Activated T-cell treated with anti-CD3 and anti-CD28 coated beads, Interleukin-2, amount 50 U/mL, for 4 hours (primary cell): ENCODE data around the gene TNNT1. TPM values are rescaled to one million over a fixed set of nuclear protein-coding genes. Genes with fewer than 3 reads are reported as not detected.
"Not testable (repeated sequence)": the region's sequence is repeated elsewhere in the genome, so short reads cannot be mapped to it uniquely, and the experiment has no call there.

Experiments used
- ATAC-seq, 2 donors: fragments of 200-7000 bp; cut with Tn5 transposase; one replicate each; pipeline ENCODE4 v1.10.0; 2021
- DNase-seq: peaks from one replicate; pipeline ENCODE4 v3.0.0-alpha.2; 2020
- H3K27me3 Mint-ChIP-seq: one replicate; pipeline ENCODE4 v1.8.0; 2021; ENCODE audit warnings: low read depth, mixed read lengths
- H3K36me3 Mint-ChIP-seq: one replicate; pipeline ENCODE4 v1.8.0; 2022; ENCODE audit warnings: mixed read lengths; ENCODE audit not compliant: insufficient read depth
- H3K4me1 Mint-ChIP-seq: one replicate; pipeline ENCODE4 v1.8.0; 2021; ENCODE audit warnings: low read depth, mixed read lengths
- H3K4me3 Mint-ChIP-seq: one replicate; pipeline ENCODE4 v1.8.0; 2021; ENCODE audit warnings: mild to moderate bottlenecking, moderate library complexity, mixed read lengths
- H3K9me3 Mint-ChIP-seq: one replicate; pipeline ENCODE4 v1.8.0; 2021; ENCODE audit warnings: mixed read lengths
- total RNA-seq, 3 donors: library from RNA; stranded (reverse); gene quantifications; one replicate each; pipeline ENCODE4 v1.2.1, GENCODE V29; 2021

Gene TNNT1
- total RNA-seq, 3 donors from 2014 or later: not detected

- Mint-ChIP-seq H3K36me3 (no peaks in the 10 kb centered on the region), H3K4me3 (peak overlapping the region; percentile 96), H3K27me3 (no peaks in the 10 kb centered on the region), H3K4me1 (peaks cover 29% of the 10 kb centered on the region), H3K9me3 (no peaks in the 10 kb centered on the region)
- ATAC-seq: no peak
- DNase-seq: no peak
These were observed 34.4 kb downstream of the TNNT1 start for GRCh38 chr19:55114566-55115145.

GRCh38 chr19:55113570-55114039 lies 35.4 kb downstream of the TNNT1 start:
- ATAC-seq (no peak), DNase-seq (no peak)
- Mint-ChIP-seq H3K36me3 (no peaks in the 10 kb centered on the region), H3K27me3 (no peaks in the 10 kb centered on the region), H3K4me1 (peaks cover 23% of the 10 kb centered on the region), H3K9me3 (no peaks in the 10 kb centered on the region), H3K4me3 (no peak overlapping the region)

GRCh38 chr19:55112777-55113569 lies 36.0 kb downstream of the TNNT1 start:
- Mint-ChIP-seq H3K36me3 (no peaks in the 10 kb centered on the region), H3K4me3 (no peak overlapping the region), H3K4me1 (peaks cover 19% of the 10 kb centered on the region), H3K9me3 (no peaks in the 10 kb centered on the region), H3K27me3 (no peaks in the 10 kb centered on the region)
- DNase-seq (no peak), ATAC-seq (no peak)

GRCh38 chr19:55112246-55112776 lies 36.7 kb downstream of the TNNT1 start:
- H3K4me1 Mint-ChIP-seq: peaks cover 16% of the 10 kb centered on the region
- no peaks in the 10 kb centered on the region for H3K9me3 Mint-ChIP-seq
- ATAC-seq (no peak), DNase-seq (no peak)
- no peaks in the 10 kb centered on the region for H3K36me3 Mint-ChIP-seq
- H3K4me3 Mint-ChIP-seq: no peak overlapping the region
- H3K27me3 Mint-ChIP-seq: no peaks in the 10 kb centered on the region

- Mint-ChIP-seq H3K36me3 (no peaks in the 10 kb centered on the region), H3K27me3 (no peaks in the 10 kb centered on the region), H3K4me3 (no peak overlapping the region), H3K4me1 (peaks cover 15% of the 10 kb centered on the region), H3K9me3 (no peaks in the 10 kb centered on the region)
- DNase-seq: no peak
- ATAC-seq: no peak
These were observed 37.7 kb downstream of the TNNT1 start for GRCh38 chr19:55111238-55111831.

DNA sequence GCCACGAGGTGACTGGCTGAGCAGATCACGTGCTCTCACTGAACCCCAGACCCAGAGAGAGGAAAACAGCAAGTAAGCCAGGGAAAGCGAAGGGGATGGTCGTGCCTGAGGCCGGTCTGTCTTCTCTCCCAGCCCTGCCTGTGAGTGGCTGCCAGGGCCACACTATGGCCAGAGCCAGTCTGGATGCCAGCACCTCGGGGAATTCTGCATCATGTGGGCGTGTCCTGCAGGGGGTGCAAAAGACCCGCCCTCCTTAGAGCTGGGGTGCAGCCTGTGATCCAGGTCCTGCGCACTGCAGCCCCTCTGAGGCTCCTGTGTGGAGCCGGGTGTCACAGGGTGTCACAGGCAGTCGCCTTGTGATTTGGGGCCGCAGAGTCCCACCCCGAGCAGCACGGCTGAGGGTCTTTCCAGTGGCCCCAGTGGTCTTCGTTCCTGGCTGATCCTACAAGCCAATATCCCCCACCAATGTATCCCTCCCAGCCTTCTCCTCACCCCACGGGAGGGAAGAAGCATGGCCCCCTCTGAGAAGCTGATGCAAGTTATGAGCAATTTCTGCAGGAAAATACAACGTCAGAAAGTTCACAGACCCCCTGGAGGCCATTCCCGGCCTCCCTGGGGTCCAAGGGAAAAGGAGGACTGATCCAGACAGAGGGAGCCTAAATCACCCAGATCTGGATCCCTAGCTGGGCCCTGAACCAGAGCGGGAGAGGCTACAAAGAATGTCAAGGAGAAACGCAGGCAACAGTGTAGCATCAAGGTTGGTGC lies 39.3 kb downstream of the TNNT1 start:
- H3K36me3 Mint-ChIP-seq: no peaks in the 10 kb centered on the region
- ATAC-seq (no peak), DNase-seq (no peak)
- H3K4me3 Mint-ChIP-seq: no peak overlapping the region
- no peaks in the 10 kb centered on the region for H3K27me3 Mint-ChIP-seq
- H3K9me3 Mint-ChIP-seq: no peaks in the 10 kb centered on the region
- H3K4me1 Mint-ChIP-seq: no peaks in the 10 kb centered on the region

- not testable (repeated sequence) for ATAC-seq
These were observed 41.8 kb downstream of the TNNT1 start for GRCh38 chr19:55107252-55107651.

GRCh38 chr19:55106591-55106990 lies 42.4 kb downstream of the TNNT1 start:
- ATAC-seq: no peak
- peaks cover 13% of the 10 kb centered on the region for H3K36me3 Mint-ChIP-seq
- no peaks in the 10 kb centered on the region for H3K4me1 Mint-ChIP-seq
- no peak for DNase-seq
- H3K9me3 Mint-ChIP-seq: no peaks in the 10 kb centered on the region
- no peaks in the 10 kb centered on the region for H3K27me3 Mint-ChIP-seq
- no peak overlapping the region for H3K4me3 Mint-ChIP-seq

More at GRCh38 chr19:55107252-55107651, 41.8 kb downstream of the TNNT1 start:
- not testable (repeated sequence) for H3K27me3 Mint-ChIP-seq, H3K4me1 Mint-ChIP-seq, H3K4me3 Mint-ChIP-seq, H3K36me3 Mint-ChIP-seq, DNase-seq, H3K9me3 Mint-ChIP-seq

DNA sequence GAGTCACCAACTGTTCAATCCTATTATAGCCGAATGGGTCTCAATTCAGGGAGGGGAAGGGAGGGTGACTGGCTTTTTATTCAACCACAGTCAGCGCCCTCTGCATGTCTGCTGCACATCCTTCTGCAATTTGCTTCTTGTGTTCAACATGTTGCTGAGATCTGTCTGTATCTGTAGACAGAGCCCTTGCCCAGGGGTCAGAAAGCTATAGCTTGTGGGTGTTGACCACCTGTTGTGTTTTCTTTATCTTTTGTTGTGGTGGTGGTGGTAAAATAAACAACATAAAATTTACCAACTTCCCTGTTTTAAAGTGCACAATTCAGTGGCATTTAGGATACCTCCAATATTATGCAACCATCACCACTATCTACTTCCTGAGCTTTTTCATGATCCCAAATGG lies 43.8 kb downstream of the TNNT1 start:
- no peak for ATAC-seq
- H3K9me3 Mint-ChIP-seq: no peaks in the 10 kb centered on the region
- no peak for DNase-seq
- H3K4me1 Mint-ChIP-seq: no peaks in the 10 kb centered on the region
- H3K4me3 Mint-ChIP-seq: no peak overlapping the region
- H3K36me3 Mint-ChIP-seq: peaks cover 18% of the 10 kb centered on the region
- no peaks in the 10 kb centered on the region for H3K27me3 Mint-ChIP-seq

GRCh38 chr19:55103190-55103589 lies 45.8 kb downstream of the TNNT1 start:
- Mint-ChIP-seq H3K4me3 (no peak overlapping the region), H3K4me1 (no peaks in the 10 kb centered on the region), H3K9me3 (no peaks in the 10 kb centered on the region), H3K27me3 (no peaks in the 10 kb centered on the region), H3K36me3 (peaks cover 20% of the 10 kb centered on the region)
- no peak for ATAC-seq
- no peak for DNase-seq

DNA sequence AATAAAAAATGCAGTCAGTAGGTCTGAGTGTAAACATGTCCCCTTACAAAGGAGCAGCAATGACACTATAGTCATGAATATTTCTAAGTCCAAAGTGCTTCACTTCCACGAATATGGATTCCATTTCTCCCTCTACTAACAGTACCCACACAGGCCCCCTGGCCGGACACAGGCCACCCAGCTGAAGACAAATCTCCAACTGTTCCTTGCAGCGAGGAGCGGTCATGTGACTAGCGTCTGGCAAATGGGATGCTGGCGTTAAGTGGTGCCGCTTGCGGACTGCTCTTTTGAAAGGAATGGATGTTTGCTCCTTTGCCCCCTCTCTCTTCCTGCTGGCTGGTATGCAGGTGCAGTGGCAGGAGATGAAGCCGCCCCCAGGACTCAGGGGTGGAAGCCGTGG lies 47.7 kb downstream of the TNNT1 start:
- H3K9me3 Mint-ChIP-seq: no peaks in the 10 kb centered on the region
- DNase-seq (no peak), ATAC-seq (no peak)
- H3K4me1 Mint-ChIP-seq: no peaks in the 10 kb centered on the region
- H3K36me3 Mint-ChIP-seq: peaks cover 20% of the 10 kb centered on the region
- no peaks in the 10 kb centered on the region for H3K27me3 Mint-ChIP-seq
- H3K4me3 Mint-ChIP-seq: no peak overlapping the region

DNA sequence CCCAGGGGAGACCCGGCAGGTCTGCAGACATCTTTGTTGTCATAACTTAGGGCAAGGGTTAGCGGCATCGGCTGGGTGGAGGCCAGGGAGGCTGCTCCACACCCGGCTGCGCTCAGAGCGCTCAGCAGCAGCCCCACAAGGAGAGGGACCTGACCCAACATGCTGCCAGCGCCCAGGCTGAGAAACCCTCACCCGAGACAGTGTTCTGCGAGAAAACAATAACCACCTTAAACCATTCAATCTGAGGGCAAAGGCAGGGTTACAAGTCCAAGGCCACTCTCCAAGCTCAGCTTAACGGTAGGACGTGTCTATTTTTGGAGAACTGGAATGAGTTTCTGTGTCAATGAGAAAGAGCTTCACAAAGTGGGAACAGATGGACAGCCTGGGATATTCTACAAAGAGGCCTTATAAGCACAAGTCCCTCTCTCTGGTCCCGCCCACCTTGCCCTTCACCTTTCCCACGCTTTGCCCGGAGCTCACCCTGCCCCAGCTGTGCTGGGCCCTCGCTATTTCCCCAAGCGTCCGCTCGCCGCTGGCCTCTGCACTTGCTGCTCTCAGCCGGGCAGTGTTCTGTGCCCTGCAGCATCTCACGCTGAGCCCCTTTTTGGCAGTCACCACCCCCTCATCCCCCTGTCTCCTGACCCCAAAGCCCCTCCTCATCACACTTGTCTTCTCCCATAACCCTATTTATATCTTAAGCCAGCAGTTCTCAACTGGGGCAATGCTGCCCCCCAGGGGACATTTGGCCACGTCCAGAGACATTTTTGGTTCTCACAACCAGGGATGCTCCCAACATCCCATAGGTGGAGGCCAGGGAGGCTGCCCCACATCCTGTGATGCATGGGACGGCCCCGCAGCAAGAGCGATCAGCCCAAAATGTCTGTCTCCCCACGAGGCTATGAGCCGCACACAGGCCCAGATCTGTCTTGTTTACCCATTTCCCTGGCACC lies 49.2 kb downstream of the TNNT1 start:
- Mint-ChIP-seq H3K9me3 (no peaks in the 10 kb centered on the region), H3K27me3 (no peaks in the 10 kb centered on the region), H3K4me3 (no peak overlapping the region), H3K4me1 (no peaks in the 10 kb centered on the region), H3K36me3 (peaks cover 20% of the 10 kb centered on the region)
- no peak for ATAC-seq
- DNase-seq: no peak

DNA sequence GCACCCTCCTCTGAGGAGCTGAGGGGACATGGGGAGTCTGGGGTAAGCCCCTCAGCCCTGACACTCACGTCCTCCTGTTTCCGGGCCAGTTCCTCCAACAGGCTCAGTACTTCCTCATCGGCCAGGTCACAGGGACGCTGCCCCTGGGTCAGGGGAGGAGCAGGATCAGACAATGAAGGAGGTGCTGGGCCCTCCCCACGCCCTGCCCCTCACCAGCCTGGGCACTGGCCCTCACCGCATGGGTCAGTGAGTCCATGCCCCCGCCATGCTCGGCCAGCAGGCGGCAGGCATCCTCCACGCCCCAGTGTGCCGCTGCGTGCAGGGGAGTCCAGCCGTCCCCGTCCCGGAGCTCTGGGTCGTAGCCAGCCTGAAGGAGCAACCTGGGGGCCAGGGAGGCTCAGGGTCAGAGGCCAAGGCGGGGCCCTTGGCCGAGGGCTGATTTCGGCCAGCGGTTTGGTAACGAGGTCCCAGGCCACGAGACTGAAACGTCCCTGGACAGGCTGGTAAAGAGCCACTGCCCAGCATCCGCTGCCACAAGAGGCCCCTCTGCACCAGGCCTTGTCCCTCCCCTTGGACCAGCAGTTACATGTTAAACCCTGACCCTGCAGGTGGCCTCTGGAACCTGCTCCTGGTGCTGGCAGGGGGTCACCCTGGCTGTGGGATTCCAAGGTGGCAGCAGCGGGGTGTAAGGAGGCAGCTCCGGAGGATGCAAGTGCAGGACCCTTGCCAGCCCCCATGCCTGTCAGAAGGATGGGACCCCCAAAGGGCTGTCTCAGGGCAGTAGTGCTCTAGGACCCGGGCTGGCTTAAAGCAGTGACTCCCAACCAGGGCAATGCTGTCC lies 50.1 kb downstream of the TNNT1 start:
- H3K4me3 Mint-ChIP-seq: no peak overlapping the region
- DNase-seq (no peak), ATAC-seq (no peak)

More for the DNA sequence above, 50.1 kb downstream of the TNNT1 start:
- Mint-ChIP-seq H3K9me3 (no peaks in the 10 kb centered on the region), H3K27me3 (no peaks in the 10 kb centered on the region), H3K36me3 (peaks cover 23% of the 10 kb centered on the region), H3K4me1 (no peaks in the 10 kb centered on the region)
